Transverse colon (tissue), 4 donors: ENCODE measurements around the gene EFNA5.

Source experiments
- EP300 ChIP-seq: sonication (generic); formaldehyde crosslinking; IDR thresholded peaks from one replicate; pipeline ENCODE4 v1.6.1; 2017; ENCODE audit warnings: antibody characterized with exemption, low read depth
- POLR2A ChIP-seq: fragments of 450-650 bp; IDR thresholded peaks from one replicate; pipeline ENCODE4 v1.6.1; 2016; ENCODE audit warnings: antibody characterized with exemption, mild to moderate bottlenecking, moderate library complexity
- POLR2AphosphoS5 ChIP-seq, 3 donors: sonication (generic); formaldehyde crosslinking; IDR thresholded peaks; one replicate each; pipeline ENCODE4 v1.6.1; 2016; ENCODE audit warnings: antibody characterized with exemption in 3 of 3
- TF ChIP-seq, protein P1 (sequence below), 5 experiments: fragments of 200-600 bp in 3 of 5; fragments of 450-650 bp in 2 of 5; sonication (generic) in 3 of 5; IDR thresholded peaks; 1 replicate in 2 of 5; 2 replicates in 3 of 5; pipeline ENCODE4 v1.5.1; 2016 to 2017; ENCODE audit warnings: antibody characterized with exemption in 5 of 5, inconsistent platforms in 3 of 5, mild to moderate bottlenecking in 2 of 5, moderate library complexity in 1 of 5

DNA sequence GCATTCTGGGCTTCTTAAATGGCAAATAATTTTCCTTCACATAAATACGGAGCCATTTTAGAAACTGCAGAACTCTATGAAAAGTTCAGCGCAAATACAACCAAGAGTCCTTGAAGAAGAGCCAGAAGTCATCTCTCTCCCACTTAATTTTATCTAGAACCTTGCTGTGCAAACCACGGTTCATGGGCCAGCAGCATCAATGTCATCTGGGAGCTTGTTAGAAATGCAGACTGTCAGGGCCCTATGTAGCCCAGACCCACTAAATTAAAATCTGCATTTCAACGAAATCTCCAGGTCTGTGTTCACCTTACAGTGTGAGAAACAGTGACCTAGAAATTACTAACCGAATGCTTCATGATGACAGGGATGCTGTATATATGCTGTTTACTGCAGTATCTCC is 12.2 kb downstream of the EFNA5 start:
- no peak for TF ChIP-seq POLR2A
- TF ChIP-seq, protein P1, sequence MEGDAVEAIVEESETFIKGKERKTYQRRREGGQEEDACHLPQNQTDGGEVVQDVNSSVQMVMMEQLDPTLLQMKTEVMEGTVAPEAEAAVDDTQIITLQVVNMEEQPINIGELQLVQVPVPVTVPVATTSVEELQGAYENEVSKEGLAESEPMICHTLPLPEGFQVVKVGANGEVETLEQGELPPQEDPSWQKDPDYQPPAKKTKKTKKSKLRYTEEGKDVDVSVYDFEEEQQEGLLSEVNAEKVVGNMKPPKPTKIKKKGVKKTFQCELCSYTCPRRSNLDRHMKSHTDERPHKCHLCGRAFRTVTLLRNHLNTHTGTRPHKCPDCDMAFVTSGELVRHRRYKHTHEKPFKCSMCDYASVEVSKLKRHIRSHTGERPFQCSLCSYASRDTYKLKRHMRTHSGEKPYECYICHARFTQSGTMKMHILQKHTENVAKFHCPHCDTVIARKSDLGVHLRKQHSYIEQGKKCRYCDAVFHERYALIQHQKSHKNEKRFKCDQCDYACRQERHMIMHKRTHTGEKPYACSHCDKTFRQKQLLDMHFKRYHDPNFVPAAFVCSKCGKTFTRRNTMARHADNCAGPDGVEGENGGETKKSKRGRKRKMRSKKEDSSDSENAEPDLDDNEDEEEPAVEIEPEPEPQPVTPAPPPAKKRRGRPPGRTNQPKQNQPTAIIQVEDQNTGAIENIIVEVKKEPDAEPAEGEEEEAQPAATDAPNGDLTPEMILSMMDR (IDR thresholded peaks at IDR 0.05): no peak
- TF ChIP-seq POLR2AphosphoS5 (IDR thresholded peaks at IDR 0.05): no peak
- no peak for TF ChIP-seq EP300
